Measurements from ENCODE around the gene HDAC7. TPM values are rescaled to one million over a fixed set of nuclear protein-coding genes. Genes with fewer than 3 reads are reported as not detected.
A peak's percentile ranks its signal among the peaks of the same experiment; 100 is the strongest.

The HDAC7 gene
- total RNA-seq, 2 experiments from 2014 or later: 373 to 382 TPM

GRCh38 chr12:47758834-47759690 lies 60.6 kb downstream of the HDAC7 start, which contains the start of gene RAPGEF3:
TSS of gene RAPGEF3 (minus strand) at chr12:47758880. CDS start at chr12:47758556, 324 bp downstream.
- ChIA-PET CTCF (interaction anchor here (0.8 to 14.5 kb wide), 16 partner anchors 9 to 614 kb away, joined by 3 to 355 read pairs (median 4); no protein-coding TSS in a partner anchor), POLR2A (interaction anchor here (1.2 to 2.2 kb wide), 5 partner anchors 11 to 116 kb away, joined by 3 to 6 read pairs (median 4); no protein-coding TSS in a partner anchor)
- ATAC-seq (peak; percentile 65), DNase-seq (peak; percentile 71)
- H3K27me3 Mint-ChIP-seq: no peaks in the 10 kb centered on the region
- H3K9me3 Mint-ChIP-seq: no peaks in the 10 kb centered on the region
- TF ChIP-seq, protein P1, sequence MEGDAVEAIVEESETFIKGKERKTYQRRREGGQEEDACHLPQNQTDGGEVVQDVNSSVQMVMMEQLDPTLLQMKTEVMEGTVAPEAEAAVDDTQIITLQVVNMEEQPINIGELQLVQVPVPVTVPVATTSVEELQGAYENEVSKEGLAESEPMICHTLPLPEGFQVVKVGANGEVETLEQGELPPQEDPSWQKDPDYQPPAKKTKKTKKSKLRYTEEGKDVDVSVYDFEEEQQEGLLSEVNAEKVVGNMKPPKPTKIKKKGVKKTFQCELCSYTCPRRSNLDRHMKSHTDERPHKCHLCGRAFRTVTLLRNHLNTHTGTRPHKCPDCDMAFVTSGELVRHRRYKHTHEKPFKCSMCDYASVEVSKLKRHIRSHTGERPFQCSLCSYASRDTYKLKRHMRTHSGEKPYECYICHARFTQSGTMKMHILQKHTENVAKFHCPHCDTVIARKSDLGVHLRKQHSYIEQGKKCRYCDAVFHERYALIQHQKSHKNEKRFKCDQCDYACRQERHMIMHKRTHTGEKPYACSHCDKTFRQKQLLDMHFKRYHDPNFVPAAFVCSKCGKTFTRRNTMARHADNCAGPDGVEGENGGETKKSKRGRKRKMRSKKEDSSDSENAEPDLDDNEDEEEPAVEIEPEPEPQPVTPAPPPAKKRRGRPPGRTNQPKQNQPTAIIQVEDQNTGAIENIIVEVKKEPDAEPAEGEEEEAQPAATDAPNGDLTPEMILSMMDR (IDR thresholded peaks at IDR 0.05): peak; percentile 68
- no peaks in the 10 kb centered on the region for H3K36me3 Mint-ChIP-seq (ENCODE audit: low read depth)
- H3K4me1 Mint-ChIP-seq (ENCODE audit: low read depth): peaks cover 30% of the 10 kb centered on the region
- H3K4me3 Mint-ChIP-seq: peak within 1 kb of the TSS; percentile 65
- H3K27ac Mint-ChIP-seq: no peak within 1 kb of the TSS
- intact Hi-C loops (cut with micrococcal nuclease): no loop called here

- Mint-ChIP-seq H3K9me3 (no peaks in the 10 kb centered on the region), H3K27me3 (no peaks in the 10 kb centered on the region), H3K36me3 (ENCODE audit: low read depth) (no peaks in the 10 kb centered on the region), H3K27ac (no peak overlapping the region), H3K4me1 (ENCODE audit: low read depth) (peaks cover 30% of the 10 kb centered on the region), H3K4me3 (peak overlapping the region; percentile 34)
- ATAC-seq (no peak), DNase-seq (no peak)
- intact Hi-C loops (cut with micrococcal nuclease): no loop called here
- TF ChIP-seq, protein P1 (IDR thresholded peaks at IDR 0.05): no peak
- ChIA-PET CTCF (interaction anchor here (0.9 to 14.5 kb wide), 15 partner anchors 10 to 613 kb away, joined by 3 to 355 read pairs (median 4); partner anchors contain the start of gene SLC48A1), POLR2A (interaction anchor here (1.2 to 2.2 kb wide), 5 partner anchors 11 to 116 kb away, joined by 3 to 6 read pairs (median 4); no protein-coding TSS in a partner anchor)
Measured at GRCh38 chr12:47758584-47758833, 61.2 kb downstream of the HDAC7 start.

DNA sequence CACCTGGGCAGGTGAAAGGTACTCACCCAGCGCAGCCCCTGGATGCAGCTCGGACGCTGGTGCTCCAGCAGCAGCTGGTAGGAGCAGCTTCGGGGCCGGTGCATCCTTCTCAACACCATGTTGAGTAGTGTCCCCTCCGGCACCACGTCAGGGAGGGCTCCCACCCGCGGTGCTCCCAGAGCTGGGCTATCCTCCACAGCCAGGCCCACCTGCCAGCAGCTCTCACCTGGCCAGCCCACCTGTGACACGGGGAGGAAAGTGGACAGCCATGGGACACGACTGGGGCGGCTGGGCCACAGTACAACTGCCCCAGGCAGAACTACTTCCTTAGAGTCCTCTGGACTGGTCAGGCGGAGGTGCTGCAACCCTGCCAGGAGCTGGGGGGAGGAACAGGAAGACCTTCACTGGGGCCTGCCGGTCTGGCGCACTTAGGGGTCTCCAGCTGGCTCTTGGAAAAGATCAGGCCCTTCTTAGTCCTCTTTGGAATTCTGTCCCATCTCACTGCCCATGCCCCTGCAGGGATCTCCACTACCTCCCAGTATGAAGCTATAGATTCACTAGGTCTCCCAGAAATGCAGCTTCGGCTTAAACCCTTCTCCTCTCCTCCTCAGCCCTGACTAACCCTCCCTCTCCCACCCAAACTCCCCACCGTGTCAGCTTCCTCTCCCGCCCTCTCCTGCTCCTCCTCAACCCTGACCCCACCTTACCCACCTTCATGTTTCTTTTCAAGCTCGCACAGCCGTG lies 61.7 kb downstream of the HDAC7 start:
- Mint-ChIP-seq H3K27ac (no peak overlapping the region), H3K9me3 (no peaks in the 10 kb centered on the region), H3K4me3 (peak overlapping the region; percentile 34), H3K36me3 (ENCODE audit: low read depth) (no peaks in the 10 kb centered on the region), H3K27me3 (no peaks in the 10 kb centered on the region), H3K4me1 (ENCODE audit: low read depth) (peaks cover 30% of the 10 kb centered on the region)
- CTCF ChIA-PET: interaction anchor here (0.8 to 14.5 kb wide), 16 partner anchors 9 to 612 kb away, joined by 3 to 355 read pairs (median 4); partner anchors contain the start of gene SLC48A1
- DNase-seq: no peak
- TF ChIP-seq, protein P1 (IDR thresholded peaks at IDR 0.05): no peak
- no peak for ATAC-seq
- POLR2A ChIA-PET: interaction anchor here (1.1 to 2.2 kb wide), 8 partner anchors 11 to 117 kb away, joined by 3 to 6 read pairs (median 4); no protein-coding TSS in a partner anchor
- intact Hi-C loops (cut with micrococcal nuclease): no loop called here

DNA sequence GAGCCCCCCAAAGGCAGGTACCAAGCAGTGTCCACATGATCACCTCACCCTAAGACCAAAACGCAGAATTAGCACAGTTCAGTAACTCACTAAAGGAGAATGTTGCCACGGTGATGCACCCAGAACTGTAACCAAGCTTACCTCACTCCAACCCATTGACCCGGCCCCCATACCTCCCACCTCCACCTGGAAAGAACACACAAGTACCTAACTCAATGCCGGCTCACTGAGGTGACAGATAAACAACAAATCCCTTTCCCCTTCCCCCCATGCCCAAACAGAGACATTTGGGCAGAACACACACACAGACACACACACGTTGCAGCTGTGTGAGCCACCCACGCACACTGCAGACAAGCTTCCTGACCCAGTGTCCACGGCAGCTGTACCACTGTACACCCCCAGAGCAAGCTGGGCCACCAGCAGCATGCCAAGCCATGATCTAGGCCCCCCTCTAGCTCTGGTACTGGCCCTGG lies 62.3 kb downstream of the HDAC7 start:
- intact Hi-C loops (cut with micrococcal nuclease): no loop called here
- H3K36me3 Mint-ChIP-seq (ENCODE audit: low read depth): no peaks in the 10 kb centered on the region
- no peaks in the 10 kb centered on the region for H3K27me3 Mint-ChIP-seq
- ChIA-PET CTCF (interaction anchor here (0.8 to 14.5 kb wide), 13 partner anchors 11 to 183 kb away, joined by 3 to 355 read pairs (median 4); partner anchors contain the start of gene SLC48A1), POLR2A (interaction anchor here (1.1 to 2.2 kb wide), 6 partner anchors 10 to 62 kb away, joined by 3 to 6 read pairs (median 4); no protein-coding TSS in a partner anchor)
- ATAC-seq (no peak), DNase-seq (no peak)
- H3K4me3 Mint-ChIP-seq: no peak overlapping the region
- H3K9me3 Mint-ChIP-seq: no peaks in the 10 kb centered on the region
- H3K4me1 Mint-ChIP-seq (ENCODE audit: low read depth): peaks cover 30% of the 10 kb centered on the region
- TF ChIP-seq, protein P1 (IDR thresholded peaks at IDR 0.05): no peak
- H3K27ac Mint-ChIP-seq: no peak overlapping the region

All from activated CD8-positive, alpha-beta T cell treated with anti-CD3 and anti-CD28 coated beads for 36 hours (primary cell).